Upper lobe of left lung (tissue), 6 donors: ENCODE data around the gene KCNK13. TPM values are rescaled to one million over a fixed set of nuclear protein-coding genes. Genes with fewer than 3 reads are reported as not detected.

Source experiments
- ATAC-seq, 2 donors: fragments of 200-7000 bp; cut with Tn5 transposase; one replicate each; pipeline ENCODE4 v1.9.1; 2022; ENCODE audit warnings: mild to moderate bottlenecking in 2 of 2, moderate library complexity in 2 of 2; ENCODE audit not compliant: low FRiP score in 2 of 2
- DNase-seq, 2 donors: peaks; one replicate each; pipeline ENCODE4 v3.0.0-alpha.2; 2019 to 2020
- H3K27ac ChIP-seq, 4 donors: fragments of 200-600 bp; sonication (generic); one replicate each; pipeline ENCODE4 v1.5.1; 2016 to 2019
- H3K27me3 ChIP-seq, 4 donors: fragments of 200-600 bp; sonication (generic); one replicate each; pipeline ENCODE4 v1.5.1; 2017 to 2019
- H3K36me3 ChIP-seq, 4 donors: fragments of 200-600 bp; sonication (generic); one replicate each; pipeline ENCODE4 v1.5.1; 2016 to 2019
- H3K4me1 ChIP-seq, 4 donors: fragments of 200-600 bp; sonication (generic); one replicate each; pipeline ENCODE4 v1.5.1; 2018 to 2019
- H3K4me3 ChIP-seq, 4 donors: fragments of 200-600 bp; sonication (generic); one replicate each; pipeline ENCODE4 v1.5.1; 2017 to 2019; ENCODE audit warnings: mild to moderate bottlenecking in 2 of 4, moderate library complexity in 1 of 4
- H3K9me3 ChIP-seq, 4 donors: fragments of 200-600 bp; sonication (generic); one replicate each; pipeline ENCODE4 v1.5.1; 2018 to 2019
- CTCF ChIP-seq, 6 experiments: fragments of 450-650 bp in 4 of 6; fragments of 200-600 bp in 2 of 6; sonication (generic) in 2 of 6; IDR thresholded peaks; one replicate each; pipeline ENCODE4 v1.5.1; 2016 to 2019; ENCODE audit warnings: antibody characterized with exemption in 6 of 6
- EP300 ChIP-seq, 4 donors: sonication (generic); formaldehyde crosslinking; IDR thresholded peaks; one replicate each; pipeline ENCODE4 v1.5.1; 2017; ENCODE audit warnings: antibody characterized with exemption in 4 of 4, control low read depth in 2 of 4
- POLR2A ChIP-seq, 4 donors: fragments of 450-650 bp; IDR thresholded peaks; one replicate each; pipeline ENCODE4 v1.5.1; 2016 to 2017; ENCODE audit warnings: antibody characterized with exemption in 4 of 4, mild to moderate bottlenecking in 2 of 4
- POLR2AphosphoS5 ChIP-seq, 2 donors: sonication (generic); formaldehyde crosslinking; IDR thresholded peaks; one replicate each; pipeline ENCODE4 v1.5.1; 2017; ENCODE audit warnings: antibody characterized with exemption in 2 of 2
- WGBS, 2 donors: methylation state at CpG; one replicate each; pipeline ENCODE4 v1.1.5; 2017 to 2018; 5-methylcytosine and 5-hydroxymethylcytosine counted together
- total RNA-seq, 6 donors: library from RNA; depleted of rRNA in 4 of 6; stranded (reverse); fragments of >200 nt in 4 of 6; gene quantifications; one replicate each; pipeline versions ENCODE4 v1.1.0 to v1.2.1, GENCODE V29; 2016 to 2021
- donor health status: DM: no; HTN: no; CAD: no; lungs with moderate emphysema.
- donor health status: DM: no; HTN: yes; CAD: no; lungs with severe emphysema.

The KCNK13 gene
- total RNA-seq, 6 donors from 2014 or later = 0.22 to 3.0 (median 1.2) TPM; not detected in 2

GRCh38 chr14:90058876-90059458, 2.8 kb upstream of the KCNK13 start:
- H3K9me3 ChIP-seq = no peaks in the 10 kb centered on the region
- 84 to 88% methylated on average over 7 of the region's 7 CpGs for WGBS, 2 donors
- ATAC-seq (no peak), DNase-seq (no peak)
- H3K4me3 ChIP-seq = no peak overlapping the region
- H3K4me1 ChIP-seq = peaks cover 25 to 29% (median 27%) of the 10 kb centered on the region in 4 donors
- no peak overlapping the region for H3K27ac ChIP-seq
- H3K27me3 ChIP-seq = peaks cover 0 to 32% (median 15%) of the 10 kb centered on the region in 4 donors
- H3K36me3 ChIP-seq = no peaks in the 10 kb centered on the region
- no peak for TF ChIP-seq EP300 (IDR thresholded peaks at IDR 0.05)
- no peak for TF ChIP-seq CTCF (IDR thresholded peaks at IDR 0.05)
- TF ChIP-seq POLR2AphosphoS5 (IDR thresholded peaks at IDR 0.05) = no peak
- TF ChIP-seq POLR2A (IDR thresholded peaks at IDR 0.05) = no peak

DNA sequence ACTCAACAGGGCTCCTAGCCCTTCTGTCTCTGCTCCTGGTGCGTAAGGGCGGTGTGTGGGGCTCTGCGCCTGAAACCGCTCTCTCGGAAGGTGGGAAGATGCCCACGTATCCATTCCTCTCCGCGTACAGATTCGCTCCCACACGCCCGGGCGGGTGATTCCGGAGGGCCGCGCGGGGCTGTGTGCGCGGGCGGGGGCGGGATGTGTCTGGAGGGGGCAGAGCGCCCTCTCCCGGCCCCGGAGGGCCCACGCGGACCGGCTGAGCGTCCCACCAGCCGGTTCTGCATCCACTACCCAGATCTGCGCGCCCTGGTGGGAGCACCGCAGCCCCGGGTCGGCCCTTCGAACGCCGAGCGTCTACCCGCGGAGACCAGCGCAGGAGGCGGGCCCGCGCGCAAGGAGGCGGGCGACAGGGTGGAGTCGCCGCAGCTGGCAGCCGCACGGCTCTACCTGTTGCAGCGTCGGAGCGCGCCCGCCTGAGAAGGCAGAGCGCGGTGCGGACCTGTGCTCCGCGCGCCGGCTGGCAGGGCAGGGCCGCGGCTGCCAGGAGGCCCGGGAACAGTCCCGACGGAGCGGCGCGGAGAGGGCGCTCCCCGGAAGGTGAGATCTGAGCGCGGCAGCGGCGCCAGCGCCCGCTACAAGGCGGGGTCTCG, 1.4 kb upstream of the KCNK13 start:
- no peaks in the 10 kb centered on the region for H3K9me3 ChIP-seq
- peaks cover 25 to 29% (median 27%) of the 10 kb centered on the region in 4 donors for H3K4me1 ChIP-seq
- peak in 1 of 2 donors; percentile 72 for ATAC-seq
- TF ChIP-seq CTCF (IDR thresholded peaks at IDR 0.05) = peak in 4 of 6 experiments; percentile 5 to 35 (median 28)
- TF ChIP-seq EP300 (IDR thresholded peaks at IDR 0.05) = no peak
- peak overlapping the region; percentile 0 to 56 (median 40) for H3K4me3 ChIP-seq
- DNase-seq = peak in 1 of 2 donors; percentile 89
- 0% methylated on average over 5 of the region's 80 CpGs; no CpG with 5 or more reads in 1 of the 2 donors for WGBS, 2 donors
- no peaks in the 10 kb centered on the region for H3K36me3 ChIP-seq
- H3K27ac ChIP-seq = no peak overlapping the region
- H3K27me3 ChIP-seq = peaks cover 0 to 32% (median 15%) of the 10 kb centered on the region in 4 donors

GRCh38 chr14:90060965-90061684, 669 bp upstream of the KCNK13 start:
- no peaks in the 10 kb centered on the region for H3K9me3 ChIP-seq
- ATAC-seq = peak in 1 of 2 donors; percentile 18
- peak; percentile 22 to 85 for DNase-seq
- peaks cover 0 to 32% (median 15%) of the 10 kb centered on the region in 4 donors for H3K27me3 ChIP-seq
- WGBS, 2 donors = 3% methylated on average over 46 of the region's 60 CpGs; no CpG with 5 or more reads in 1 of the 2 donors
- H3K4me3 ChIP-seq = peak overlapping the region; percentile 0 to 56 (median 40)
- H3K27ac ChIP-seq = no peak overlapping the region
- TF ChIP-seq CTCF (IDR thresholded peaks at IDR 0.05) (no peak), EP300 (IDR thresholded peaks at IDR 0.05) (no peak), POLR2A (IDR thresholded peaks at IDR 0.05) (no peak), POLR2AphosphoS5 (IDR thresholded peaks at IDR 0.05) (no peak)
- no peaks in the 10 kb centered on the region for H3K36me3 ChIP-seq
- peaks cover 25 to 29% (median 27%) of the 10 kb centered on the region in 4 donors for H3K4me1 ChIP-seq

DNA sequence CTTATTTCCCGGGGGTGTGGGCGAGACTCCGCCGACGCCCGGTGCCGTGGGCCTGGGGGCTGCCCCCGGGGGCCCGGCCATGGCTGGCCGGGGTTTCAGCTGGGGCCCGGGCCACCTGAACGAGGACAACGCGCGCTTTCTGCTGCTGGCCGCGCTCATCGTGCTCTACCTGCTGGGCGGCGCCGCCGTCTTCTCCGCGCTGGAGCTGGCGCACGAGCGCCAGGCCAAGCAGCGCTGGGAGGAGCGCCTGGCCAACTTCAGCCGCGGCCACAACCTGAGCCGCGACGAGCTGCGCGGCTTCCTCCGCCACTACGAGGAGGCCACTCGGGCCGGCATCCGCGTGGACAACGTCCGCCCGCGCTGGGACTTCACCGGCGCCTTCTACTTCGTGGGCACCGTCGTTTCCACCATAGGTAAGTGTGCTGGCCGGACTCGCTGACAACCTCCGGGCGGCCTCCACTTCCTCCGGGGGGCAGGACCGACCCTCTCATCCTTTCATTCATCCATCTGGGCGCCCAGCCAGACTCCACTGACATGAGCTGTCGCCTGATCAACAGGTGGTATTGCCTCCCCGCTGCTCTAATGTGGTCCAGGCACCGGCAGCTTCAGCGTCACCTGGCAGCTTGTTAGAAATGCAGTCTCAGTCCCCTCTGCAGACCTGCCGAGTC, 467 bp downstream of the KCNK13 start:
- DNase-seq (peak in 1 of 2 donors; percentile 86), ATAC-seq (peak in 1 of 2 donors; percentile 39)
- H3K4me1 ChIP-seq = peaks cover 25 to 29% (median 27%) of the 10 kb centered on the region in 4 donors
- H3K27me3 ChIP-seq = peaks cover 0 to 32% (median 15%) of the 10 kb centered on the region in 4 donors
- no peak for TF ChIP-seq POLR2AphosphoS5 (IDR thresholded peaks at IDR 0.05)
- no peak for TF ChIP-seq CTCF (IDR thresholded peaks at IDR 0.05)
- TF ChIP-seq POLR2A (IDR thresholded peaks at IDR 0.05) = no peak
- TF ChIP-seq EP300 (IDR thresholded peaks at IDR 0.05) = no peak
- H3K4me3 ChIP-seq = peak overlapping the region in 3 of 4 donors; percentile 35 to 56 (median 44)
- no peaks in the 10 kb centered on the region for H3K36me3 ChIP-seq
- no peak overlapping the region for H3K27ac ChIP-seq
- 2 to 4% methylated on average over 8 to 25 of the region's 63 CpGs for WGBS, 2 donors
- no peaks in the 10 kb centered on the region for H3K9me3 ChIP-seq
